Subcutaneous abdominal adipose tissue (tissue), 5 donors: ENCODE data around the gene GMDS.

Source experiments
- H3K27ac ChIP-seq: one replicate; pipeline ENCODE4 v1.7.0; 2013; ENCODE audit warnings: low read depth, mild to moderate bottlenecking, inconsistent platforms, low read length, moderate library complexity
- H3K27me3 ChIP-seq, 5 donors: one replicate each; pipeline ENCODE4 v1.7.0; 2013; ENCODE audit warnings: low read length in 5 of 5, inconsistent platforms in 1 of 5; ENCODE audit not compliant: control insufficient read depth in 5 of 5, insufficient read depth in 4 of 5
- H3K36me3 ChIP-seq, 5 donors: one replicate each; pipeline ENCODE4 v1.7.0; 2013; ENCODE audit warnings: low read length in 5 of 5; ENCODE audit not compliant: control insufficient read depth in 5 of 5, insufficient read depth in 5 of 5
- H3K4me1 ChIP-seq, 5 donors: one replicate each; pipeline ENCODE4 v1.7.0; 2013; ENCODE audit warnings: low read length in 5 of 5, mild to moderate bottlenecking in 3 of 5, moderate library complexity in 1 of 5; ENCODE audit not compliant: control insufficient read depth in 5 of 5, insufficient read depth in 5 of 5
- H3K4me3 ChIP-seq, 5 donors: one replicate each; pipeline ENCODE4 v1.7.0; 2013; ENCODE audit warnings: low read length in 5 of 5, low read depth in 1 of 5
- H3K9ac ChIP-seq, 5 donors: one replicate each; pipeline ENCODE4 v1.7.0; 2013; ENCODE audit warnings: low read length in 5 of 5, mild to moderate bottlenecking in 4 of 5, moderate library complexity in 3 of 5
- H3K9me3 ChIP-seq, 5 donors: one replicate each; pipeline ENCODE4 v1.7.0; 2013; ENCODE audit warnings: low read length in 5 of 5; ENCODE audit not compliant: control insufficient read depth in 5 of 5
- donor health status: healthy.
- donor health status: healthy.
- donor health status: healthy.
- donor health status: healthy.
- donor health status: healthy.

Gene GMDS

GRCh38 chr6:2038092-2038491 lies 207.3 kb downstream of the GMDS start:
- Histone ChIP-seq H3K27me3 (no peaks in the 10 kb centered on the region), H3K36me3 (no peaks in the 10 kb centered on the region), H3K9ac (no peak overlapping the region), H3K9me3 (no peaks in the 10 kb centered on the region), H3K4me3 (no peak overlapping the region), H3K27ac (no peak overlapping the region), H3K4me1 (no peaks in the 10 kb centered on the region)

GRCh38 chr6:2037237-2037926 lies 208.0 kb downstream of the GMDS start:
- Histone ChIP-seq H3K27ac (no peak overlapping the region), H3K27me3 (no peaks in the 10 kb centered on the region), H3K4me1 (no peaks in the 10 kb centered on the region), H3K9ac (no peak overlapping the region), H3K9me3 (no peaks in the 10 kb centered on the region), H3K36me3 (no peaks in the 10 kb centered on the region), H3K4me3 (no peak overlapping the region)

- H3K27ac ChIP-seq, result no peak overlapping the region
- no peaks in the 10 kb centered on the region for H3K4me1 ChIP-seq
- no peaks in the 10 kb centered on the region for H3K9me3 ChIP-seq
- no peaks in the 10 kb centered on the region for H3K27me3 ChIP-seq
- no peak overlapping the region for H3K4me3 ChIP-seq
- H3K36me3 ChIP-seq, result no peaks in the 10 kb centered on the region
- H3K9ac ChIP-seq, result no peak overlapping the region
Measured at GRCh38 chr6:2036710-2037023, 208.7 kb downstream of the GMDS start.

- no peak overlapping the region for H3K4me3 ChIP-seq
- H3K27me3 ChIP-seq, result no peaks in the 10 kb centered on the region
- no peaks in the 10 kb centered on the region for H3K4me1 ChIP-seq
- H3K27ac ChIP-seq, result no peak overlapping the region
- no peaks in the 10 kb centered on the region for H3K9me3 ChIP-seq
- H3K36me3 ChIP-seq, result no peaks in the 10 kb centered on the region
- no peak overlapping the region for H3K9ac ChIP-seq
Measured at GRCh38 chr6:2035826-2036709, 209.3 kb downstream of the GMDS start.

- Histone ChIP-seq H3K9me3 (no peaks in the 10 kb centered on the region), H3K4me3 (no peak overlapping the region), H3K36me3 (no peaks in the 10 kb centered on the region), H3K9ac (no peak overlapping the region), H3K27me3 (no peaks in the 10 kb centered on the region), H3K27ac (no peak overlapping the region), H3K4me1 (no peaks in the 10 kb centered on the region)
Measured at GRCh38 chr6:2035046-2035445, 210.4 kb downstream of the GMDS start.

GRCh38 chr6:2034256-2034655 lies 211.1 kb downstream of the GMDS start:
- Histone ChIP-seq H3K9ac (no peak overlapping the region), H3K27ac (no peak overlapping the region), H3K4me1 (no peaks in the 10 kb centered on the region), H3K9me3 (no peaks in the 10 kb centered on the region), H3K36me3 (no peaks in the 10 kb centered on the region), H3K27me3 (no peaks in the 10 kb centered on the region), H3K4me3 (no peak overlapping the region)

GRCh38 chr6:2033544-2033943 lies 211.9 kb downstream of the GMDS start:
- Histone ChIP-seq H3K9me3 (no peaks in the 10 kb centered on the region), H3K9ac (no peak overlapping the region), H3K36me3 (no peaks in the 10 kb centered on the region), H3K4me3 (no peak overlapping the region), H3K27ac (no peak overlapping the region), H3K27me3 (no peaks in the 10 kb centered on the region), H3K4me1 (peaks cover 0 to 3% (median under 1%) of the 10 kb centered on the region in 5 donors)

- Histone ChIP-seq H3K36me3 (no peaks in the 10 kb centered on the region), H3K4me3 (no peak overlapping the region), H3K9ac (no peak overlapping the region), H3K27ac (no peak overlapping the region), H3K9me3 (no peaks in the 10 kb centered on the region), H3K4me1 (peaks cover 0 to 14% (median 3%) of the 10 kb centered on the region in 5 donors), H3K27me3 (no peaks in the 10 kb centered on the region)
Measured at GRCh38 chr6:2030682-2031244, 214.6 kb downstream of the GMDS start.

- H3K9ac ChIP-seq, result no peak overlapping the region
Measured at GRCh38 chr6:2029952-2030351, 215.5 kb downstream of the GMDS start.

GRCh38 chr6:2029130-2029794 lies 216.1 kb downstream of the GMDS start:
- no peak overlapping the region for H3K27ac ChIP-seq
- H3K27me3 ChIP-seq, result no peaks in the 10 kb centered on the region
- H3K36me3 ChIP-seq, result no peaks in the 10 kb centered on the region
- H3K9me3 ChIP-seq, result no peaks in the 10 kb centered on the region
- peaks cover 0 to 14% (median 3%) of the 10 kb centered on the region in 5 donors for H3K4me1 ChIP-seq
- H3K4me3 ChIP-seq, result no peak overlapping the region
- H3K9ac ChIP-seq, result no peak overlapping the region

More at GRCh38 chr6:2029952-2030351, 215.5 kb downstream of the GMDS start:
- no peak overlapping the region for H3K4me3 ChIP-seq
- H3K4me1 ChIP-seq, result peaks cover 0 to 14% (median 3%) of the 10 kb centered on the region in 5 donors
- H3K27ac ChIP-seq, result no peak overlapping the region
- H3K27me3 ChIP-seq, result no peaks in the 10 kb centered on the region
- H3K9me3 ChIP-seq, result no peaks in the 10 kb centered on the region
- no peaks in the 10 kb centered on the region for H3K36me3 ChIP-seq
